Esophagus muscularis mucosa (tissue), 4 donors: Measurements from ENCODE around the gene TBC1D9B.

Experiments
- EP300 ChIP-seq: sonication (generic); formaldehyde crosslinking; IDR thresholded peaks from one replicate; pipeline ENCODE4 v1.6.1; 2017; ENCODE audit warnings: antibody characterized with exemption
- POLR2A ChIP-seq: fragments of 450-650 bp; IDR thresholded peaks from one replicate; pipeline ENCODE4 v1.6.1; 2017; ENCODE audit warnings: antibody characterized with exemption, moderate library complexity, mild to moderate bottlenecking, low read depth
- POLR2AphosphoS5 ChIP-seq, 2 donors: sonication (generic); formaldehyde crosslinking; IDR thresholded peaks; one replicate each; pipeline ENCODE4 v1.6.1; 2017; ENCODE audit warnings: antibody characterized with exemption in 2 of 2
- TF ChIP-seq, protein P1 (sequence below), 3 experiments: fragments of 200-600 bp in 2 of 3; fragments of 450-650 bp in 1 of 3; sonication (generic) in 2 of 3; IDR thresholded peaks; one replicate each; pipeline ENCODE4 v1.5.1; 2017 to 2019; ENCODE audit warnings: antibody characterized with exemption in 3 of 3, mild to moderate bottlenecking in 2 of 3, moderate library complexity in 1 of 3

DNA sequence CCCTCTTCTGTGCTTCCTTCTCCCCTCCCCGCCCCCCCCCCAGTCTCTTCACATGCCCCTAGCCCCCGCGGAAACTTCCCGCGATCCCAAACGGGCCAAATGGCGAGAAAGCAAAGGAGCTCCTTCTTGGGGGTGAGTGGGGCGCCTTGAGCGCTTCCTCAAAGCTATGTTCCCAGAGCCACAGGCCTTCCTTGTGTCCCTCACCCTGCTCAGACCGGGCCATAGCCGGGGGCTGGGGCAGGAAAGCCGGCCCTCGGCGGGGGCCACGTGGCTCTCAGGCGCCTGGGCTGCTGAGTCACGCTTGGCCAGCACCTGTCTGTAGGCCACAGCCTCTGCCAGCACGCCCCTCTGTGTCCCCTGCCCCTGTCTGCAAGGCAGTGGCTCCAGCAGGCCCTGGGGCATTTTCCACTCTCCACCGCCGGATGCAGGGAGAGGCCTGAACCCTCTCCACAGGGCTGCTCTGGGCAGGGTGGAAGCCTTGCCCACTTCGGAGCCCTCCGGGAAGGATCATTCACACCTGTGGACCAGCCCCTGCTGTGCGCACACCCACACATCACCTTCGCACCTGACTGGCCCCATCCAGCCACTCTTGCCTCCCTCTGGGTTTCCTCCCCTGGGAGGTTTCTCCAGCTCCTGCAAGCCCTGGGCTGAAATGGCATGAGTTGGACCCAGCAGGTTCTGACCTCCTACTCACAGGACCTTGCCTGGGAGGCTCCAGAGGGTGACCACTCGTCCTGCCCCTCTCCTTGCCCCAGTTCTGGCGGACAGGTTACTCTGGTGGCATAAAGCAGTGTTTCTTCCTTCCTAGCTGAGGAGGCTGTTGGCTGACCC, 88.2 kb downstream of the TBC1D9B start:
- TF ChIP-seq, protein P1, sequence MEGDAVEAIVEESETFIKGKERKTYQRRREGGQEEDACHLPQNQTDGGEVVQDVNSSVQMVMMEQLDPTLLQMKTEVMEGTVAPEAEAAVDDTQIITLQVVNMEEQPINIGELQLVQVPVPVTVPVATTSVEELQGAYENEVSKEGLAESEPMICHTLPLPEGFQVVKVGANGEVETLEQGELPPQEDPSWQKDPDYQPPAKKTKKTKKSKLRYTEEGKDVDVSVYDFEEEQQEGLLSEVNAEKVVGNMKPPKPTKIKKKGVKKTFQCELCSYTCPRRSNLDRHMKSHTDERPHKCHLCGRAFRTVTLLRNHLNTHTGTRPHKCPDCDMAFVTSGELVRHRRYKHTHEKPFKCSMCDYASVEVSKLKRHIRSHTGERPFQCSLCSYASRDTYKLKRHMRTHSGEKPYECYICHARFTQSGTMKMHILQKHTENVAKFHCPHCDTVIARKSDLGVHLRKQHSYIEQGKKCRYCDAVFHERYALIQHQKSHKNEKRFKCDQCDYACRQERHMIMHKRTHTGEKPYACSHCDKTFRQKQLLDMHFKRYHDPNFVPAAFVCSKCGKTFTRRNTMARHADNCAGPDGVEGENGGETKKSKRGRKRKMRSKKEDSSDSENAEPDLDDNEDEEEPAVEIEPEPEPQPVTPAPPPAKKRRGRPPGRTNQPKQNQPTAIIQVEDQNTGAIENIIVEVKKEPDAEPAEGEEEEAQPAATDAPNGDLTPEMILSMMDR (IDR thresholded peaks at IDR 0.05), result no peak
- TF ChIP-seq POLR2A (no peak), EP300 (no peak), POLR2AphosphoS5 (IDR thresholded peaks at IDR 0.05) (peak in 1 of 2 donors; percentile 2)
